Measurements from ENCODE around the gene IFT122.
A peak's percentile ranks its signal among the peaks of the same experiment; 100 is the strongest.
"Not testable (repeated sequence)": the region's sequence is repeated elsewhere in the genome, so short reads cannot be mapped to it uniquely, and the experiment has no call there.

The IFT122 gene

GRCh38 chr3:129412542-129413198 is 27.4 kb upstream of the IFT122 start:
- no peak overlapping the region for H3K4me2 ChIP-seq

GRCh38 chr3:129413238-129413637 is 26.8 kb upstream of the IFT122 start:
- not testable (repeated sequence) for H4K20me1 ChIP-seq; H3K27me3 ChIP-seq; H3K9ac ChIP-seq; H3K27ac ChIP-seq; H3K4me3 ChIP-seq; H3K9me3 ChIP-seq (replicated peaks in 1 of 11); H3K36me3 ChIP-seq
- H3K4me2 ChIP-seq: peak overlapping the region in 10 of 11 experiments; percentile 3 to 48 (median 25); a peak in 15 of 22 replicates
- peaks cover 4 to 29% (median 15%) of the 10 kb centered on the region in 10 experiments; a peak in 18 of 20 replicates for H3K4me1 ChIP-seq

More at GRCh38 chr3:129412542-129413198, 27.4 kb upstream of the IFT122 start:
- no peak overlapping the region for H3K9ac ChIP-seq
- no peaks in the 10 kb centered on the region for H3K36me3 ChIP-seq
- H3K4me3 ChIP-seq: no peak overlapping the region
- no peak for TF ChIP-seq Cebpa-rat (IDR thresholded peaks at IDR 0.05)
- H3K27ac ChIP-seq: no peak overlapping the region
- peaks cover 4 to 26% (median 14%) of the 10 kb centered on the region in 10 experiments; a peak in 18 of 20 replicates for H3K4me1 ChIP-seq
- H3K9me3 ChIP-seq (replicated peaks in 1 of 11): no peaks in the 10 kb centered on the region
- H3K27me3 ChIP-seq: no peaks in the 10 kb centered on the region; a peak in 1 of 22 replicates
- no peaks in the 10 kb centered on the region for H4K20me1 ChIP-seq

GRCh38 chr3:129413687-129414506 is 26.1 kb upstream of the IFT122 start:
- no peak overlapping the region for H3K4me3 ChIP-seq
- H3K27ac ChIP-seq: no peak overlapping the region
- H3K9ac ChIP-seq: no peak overlapping the region

GRCh38 chr3:129415378-129415777 is 24.6 kb upstream of the IFT122 start:
- Histone ChIP-seq H3K4me2 (no peak overlapping the region), H3K4me3 (no peak overlapping the region), H4K20me1 (no peaks in the 10 kb centered on the region), H3K27me3 (no peaks in the 10 kb centered on the region; a peak in 1 of 22 replicates), H3K9me3 (replicated peaks in 1 of 11) (peaks cover 0 to under 1% (median 0%) of the 10 kb centered on the region in 11 experiments; a peak in 2 of 22 replicates), H3K36me3 (no peaks in the 10 kb centered on the region), H3K4me1 (peaks cover 4 to 20% (median 16%) of the 10 kb centered on the region in 10 experiments; a peak in 17 of 20 replicates), H3K9ac (no peak overlapping the region), H3K27ac (no peak overlapping the region)
- TF ChIP-seq Cebpa-rat (IDR thresholded peaks at IDR 0.05): no peak

More at GRCh38 chr3:129413687-129414506, 26.1 kb upstream of the IFT122 start:
- TF ChIP-seq Cebpa-rat (IDR thresholded peaks at IDR 0.05): no peak
- no peaks in the 10 kb centered on the region for H4K20me1 ChIP-seq
- H3K4me1 ChIP-seq: peaks cover 4 to 29% (median 15%) of the 10 kb centered on the region in 10 experiments; a peak in 18 of 20 replicates
- H3K27me3 ChIP-seq: no peaks in the 10 kb centered on the region; a peak in 1 of 22 replicates
- H3K36me3 ChIP-seq: no peaks in the 10 kb centered on the region
- H3K4me2 ChIP-seq: peak overlapping the region in 10 of 11 experiments; percentile 3 to 48 (median 25); a peak in 17 of 22 replicates
- no peaks in the 10 kb centered on the region for H3K9me3 ChIP-seq (replicated peaks in 1 of 11)

- H3K4me1 ChIP-seq: peaks cover 4 to 20% (median 16%) of the 10 kb centered on the region in 10 experiments; a peak in 17 of 20 replicates
- H3K27me3 ChIP-seq: no peaks in the 10 kb centered on the region; a peak in 1 of 22 replicates
- peaks cover 0 to 5% (median 0%) of the 10 kb centered on the region in 11 experiments; a peak in 6 of 22 replicates for H3K9me3 ChIP-seq (replicated peaks in 1 of 11)
- no peak for TF ChIP-seq Cebpa-rat (IDR thresholded peaks at IDR 0.05)
- no peaks in the 10 kb centered on the region for H3K36me3 ChIP-seq
- no peaks in the 10 kb centered on the region for H4K20me1 ChIP-seq
- H3K4me2 ChIP-seq: no peak overlapping the region
- H3K27ac ChIP-seq: no peak overlapping the region
- no peak overlapping the region for H3K4me3 ChIP-seq
- no peak overlapping the region for H3K9ac ChIP-seq
These were observed 24.2 kb upstream of the IFT122 start for GRCh38 chr3:129415830-129416229.

- Histone ChIP-seq H3K4me2 (no peak overlapping the region), H3K27ac (no peak overlapping the region), H3K4me3 (no peak overlapping the region), H4K20me1 (no peaks in the 10 kb centered on the region), H3K36me3 (no peaks in the 10 kb centered on the region), H3K9me3 (replicated peaks in 1 of 11) (peaks cover 0 to 11% (median 0%) of the 10 kb centered on the region in 11 experiments; a peak in 6 of 22 replicates), H3K9ac (no peak overlapping the region), H3K27me3 (no peaks in the 10 kb centered on the region; a peak in 1 of 22 replicates), H3K4me1 (peaks cover 4 to 20% (median 16%) of the 10 kb centered on the region in 10 experiments; a peak in 17 of 20 replicates)
- no peak for TF ChIP-seq Cebpa-rat (IDR thresholded peaks at IDR 0.05)
These were observed 23.6 kb upstream of the IFT122 start for GRCh38 chr3:129416415-129416814.

GRCh38 chr3:129417326-129417725 is 22.7 kb upstream of the IFT122 start:
- Histone ChIP-seq H3K27ac (no peak overlapping the region), H3K4me1 (peaks cover 4 to 20% (median 16%) of the 10 kb centered on the region in 10 experiments; a peak in 17 of 20 replicates), H3K4me2 (peak overlapping the region in 5 of 11 experiments; percentile 8 to 22 (median 20); a peak in 3 of 22 replicates), H3K9me3 (replicated peaks in 1 of 11) (peaks cover 0 to 14% (median 0%) of the 10 kb centered on the region in 11 experiments; a peak in 7 of 22 replicates), H4K20me1 (no peaks in the 10 kb centered on the region), H3K27me3 (no peaks in the 10 kb centered on the region; a peak in 1 of 22 replicates), H3K9ac (no peak overlapping the region), H3K4me3 (no peak overlapping the region), H3K36me3 (no peaks in the 10 kb centered on the region)
- no peak for TF ChIP-seq Cebpa-rat (IDR thresholded peaks at IDR 0.05)

GRCh38 chr3:129418041-129418973 is 21.7 kb upstream of the IFT122 start:
- Histone ChIP-seq H3K9ac (no peak overlapping the region), H3K4me3 (no peak overlapping the region), H3K27me3 (no peaks in the 10 kb centered on the region; a peak in 1 of 22 replicates), H3K4me1 (peaks cover 4 to 19% (median 15%) of the 10 kb centered on the region in 10 experiments; a peak in 17 of 20 replicates), H4K20me1 (no peaks in the 10 kb centered on the region), H3K4me2 (0 out of 22 replicates have a peak overlapping the region, but pooled peaks of 1 of the 11 experiments have one; percentile 12), H3K27ac (no peak overlapping the region), H3K36me3 (no peaks in the 10 kb centered on the region), H3K9me3 (replicated peaks in 1 of 11) (peaks cover 0 to 14% (median 0%) of the 10 kb centered on the region in 11 experiments; a peak in 7 of 22 replicates)
- TF ChIP-seq Cebpa-rat (IDR thresholded peaks at IDR 0.05): no peak
